ENCODE data around the gene SPTLC3.

DNA sequence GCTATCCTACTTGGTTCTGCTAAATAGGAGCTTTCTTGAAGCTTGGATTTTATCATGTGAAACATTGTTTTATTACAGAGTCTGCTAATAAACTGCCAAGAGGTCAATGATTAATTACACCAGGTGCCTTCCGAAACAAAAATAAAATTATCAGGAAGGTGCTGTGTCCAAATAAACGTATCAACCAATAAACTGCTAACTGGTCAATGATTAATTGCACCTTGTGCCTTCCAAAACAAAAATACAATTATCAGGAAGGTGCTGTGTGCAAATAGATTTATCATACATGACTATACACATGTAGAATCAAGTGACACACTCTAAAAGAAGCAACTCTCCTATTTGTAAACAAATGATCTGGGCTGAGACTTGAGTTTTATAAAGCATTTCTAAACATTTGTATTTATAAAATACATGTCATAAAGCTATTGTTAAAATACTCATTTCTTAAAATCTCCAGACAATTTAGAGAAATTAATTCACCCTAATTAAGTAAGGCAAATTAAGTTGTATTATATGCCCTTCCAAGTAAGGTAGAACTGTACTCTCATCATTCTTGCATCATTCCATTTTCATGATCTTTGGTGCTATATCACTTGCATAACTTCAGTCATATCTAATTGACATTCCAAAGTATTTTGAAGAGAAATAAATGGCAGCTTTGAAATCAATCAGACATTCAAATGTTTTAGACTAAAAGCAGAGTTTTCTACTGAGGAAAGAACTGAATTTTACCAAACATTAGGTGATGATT lies 26.8 kb downstream of the SPTLC3 start:
- TF ChIP-seq, protein P1, sequence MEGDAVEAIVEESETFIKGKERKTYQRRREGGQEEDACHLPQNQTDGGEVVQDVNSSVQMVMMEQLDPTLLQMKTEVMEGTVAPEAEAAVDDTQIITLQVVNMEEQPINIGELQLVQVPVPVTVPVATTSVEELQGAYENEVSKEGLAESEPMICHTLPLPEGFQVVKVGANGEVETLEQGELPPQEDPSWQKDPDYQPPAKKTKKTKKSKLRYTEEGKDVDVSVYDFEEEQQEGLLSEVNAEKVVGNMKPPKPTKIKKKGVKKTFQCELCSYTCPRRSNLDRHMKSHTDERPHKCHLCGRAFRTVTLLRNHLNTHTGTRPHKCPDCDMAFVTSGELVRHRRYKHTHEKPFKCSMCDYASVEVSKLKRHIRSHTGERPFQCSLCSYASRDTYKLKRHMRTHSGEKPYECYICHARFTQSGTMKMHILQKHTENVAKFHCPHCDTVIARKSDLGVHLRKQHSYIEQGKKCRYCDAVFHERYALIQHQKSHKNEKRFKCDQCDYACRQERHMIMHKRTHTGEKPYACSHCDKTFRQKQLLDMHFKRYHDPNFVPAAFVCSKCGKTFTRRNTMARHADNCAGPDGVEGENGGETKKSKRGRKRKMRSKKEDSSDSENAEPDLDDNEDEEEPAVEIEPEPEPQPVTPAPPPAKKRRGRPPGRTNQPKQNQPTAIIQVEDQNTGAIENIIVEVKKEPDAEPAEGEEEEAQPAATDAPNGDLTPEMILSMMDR (IDR thresholded peaks at IDR 0.05) = no peak
- TF ChIP-seq POLR2A (IDR thresholded peaks at IDR 0.05) = no peak
